SJCRH30 (cell line): ENCODE data around the gene PCBP3. TPM values are rescaled to one million over a fixed set of nuclear protein-coding genes. Genes with fewer than 3 reads are reported as not detected.
"Not testable (repeated sequence)": the region's sequence is repeated elsewhere in the genome, so short reads cannot be mapped to it uniquely, and the experiment has no call there.

Experiments
- DNase-seq, 2 experiments: peaks; one replicate each; pipeline ENCODE4 v3.0.0-alpha.2; 2015 to 2020
- H3K27ac ChIP-seq: fragments of 250-450 bp; sonication (Bioruptor Pico); 2 replicates; pipeline ENCODE4 v1.5.1; 2020; ENCODE audit warnings: mild to moderate bottlenecking, moderate library complexity
- H3K27me3 ChIP-seq: fragments of 250-450 bp; sonication (Bioruptor Pico); 2 replicates; pipeline ENCODE4 v1.5.1; 2020; ENCODE audit warnings: mild to moderate bottlenecking, moderate library complexity
- H3K36me3 ChIP-seq: fragments of 250-450 bp; sonication (Bioruptor Pico); 2 replicates; pipeline ENCODE4 v1.5.1; 2020; ENCODE audit warnings: mild to moderate bottlenecking, moderate library complexity
- H3K4me1 ChIP-seq: fragments of 250-450 bp; sonication (Bioruptor Pico); 2 replicates; pipeline ENCODE4 v1.5.1; 2020; ENCODE audit warnings: mild to moderate bottlenecking, moderate library complexity
- H3K4me3 ChIP-seq: fragments of 250-450 bp; sonication (Bioruptor Pico); 2 replicates; pipeline ENCODE4 v1.5.1; 2020; ENCODE audit warnings: mild to moderate bottlenecking, moderate library complexity
- H3K9me3 ChIP-seq: fragments of 250-450 bp; sonication (Bioruptor Pico); replicated peaks from 2 replicates; pipeline ENCODE4 v1.5.1; 2020; ENCODE audit warnings: mild to moderate bottlenecking, moderate library complexity
- total RNA-seq: library from RNA; depleted of rRNA; stranded (reverse); fragments of >200 nt; shearing (Covaris generic); gene quantifications from 2 replicates; pipeline ENCODE4 v1.2.3, GENCODE V29; 2014

Gene PCBP3
- total RNA-seq, 1 experiment from 2014 or later = not detected

- Histone ChIP-seq H3K4me3 (no peak overlapping the region), H3K27ac (no peak overlapping the region), H3K27me3 (no peaks in the 10 kb centered on the region), H3K36me3 (no peaks in the 10 kb centered on the region), H3K9me3 (no peaks in the 10 kb centered on the region), H3K4me1 (peaks cover 50% of the 10 kb centered on the region)
- DNase-seq = no peak
These were observed 248.0 kb downstream of the PCBP3 start for GRCh38 chr21:45891388-45892155.

GRCh38 chr21:45892156-45892915 is 248.8 kb downstream of the PCBP3 start:
- Histone ChIP-seq H3K36me3 (no peaks in the 10 kb centered on the region), H3K4me1 (peaks cover 42% of the 10 kb centered on the region), H3K27ac (no peak overlapping the region), H3K9me3 (no peaks in the 10 kb centered on the region), H3K4me3 (no peak overlapping the region), H3K27me3 (no peaks in the 10 kb centered on the region)
- no peak for DNase-seq

GRCh38 chr21:45892916-45893739 is 249.6 kb downstream of the PCBP3 start:
- no peak overlapping the region for H3K27ac ChIP-seq
- DNase-seq = no peak
- H3K9me3 ChIP-seq = no peaks in the 10 kb centered on the region
- H3K4me3 ChIP-seq = no peak overlapping the region
- no peaks in the 10 kb centered on the region for H3K36me3 ChIP-seq
- no peaks in the 10 kb centered on the region for H3K27me3 ChIP-seq
- peaks cover 36% of the 10 kb centered on the region for H3K4me1 ChIP-seq

GRCh38 chr21:45893740-45894449 is 250.4 kb downstream of the PCBP3 start:
- Histone ChIP-seq H3K4me1 (peaks cover 28% of the 10 kb centered on the region), H3K27me3 (no peaks in the 10 kb centered on the region), H3K27ac (no peak overlapping the region)

GRCh38 chr21:45894450-45894825 is 250.9 kb downstream of the PCBP3 start:
- Histone ChIP-seq H3K27me3 (no peaks in the 10 kb centered on the region), H3K27ac (no peak overlapping the region), H3K4me1 (peaks cover 23% of the 10 kb centered on the region), H3K36me3 (no peaks in the 10 kb centered on the region), H3K9me3 (no peaks in the 10 kb centered on the region), H3K4me3 (no peak overlapping the region)
- no peak for DNase-seq

More at GRCh38 chr21:45893740-45894449, 250.4 kb downstream of the PCBP3 start:
- no peaks in the 10 kb centered on the region for H3K9me3 ChIP-seq
- no peak for DNase-seq
- H3K36me3 ChIP-seq = no peaks in the 10 kb centered on the region
- H3K4me3 ChIP-seq = no peak overlapping the region

GRCh38 chr21:45894906-45895777 is 251.6 kb downstream of the PCBP3 start:
- no peak overlapping the region for H3K4me3 ChIP-seq
- H3K4me1 ChIP-seq = peaks cover 16% of the 10 kb centered on the region
- H3K27ac ChIP-seq = no peak overlapping the region
- no peak for DNase-seq
- H3K36me3 ChIP-seq = no peaks in the 10 kb centered on the region
- H3K27me3 ChIP-seq = no peaks in the 10 kb centered on the region
- H3K9me3 ChIP-seq = no peaks in the 10 kb centered on the region

- Histone ChIP-seq H3K4me3 (no peak overlapping the region), H3K27me3 (no peaks in the 10 kb centered on the region), H3K9me3 (no peaks in the 10 kb centered on the region), H3K27ac (no peak overlapping the region), H3K4me1 (peaks cover 15% of the 10 kb centered on the region; the same call in 1 of the 2 replicates), H3K36me3 (no peaks in the 10 kb centered on the region)
- DNase-seq = no peak
These were observed 252.3 kb downstream of the PCBP3 start for GRCh38 chr21:45895778-45896370.

- H3K27ac ChIP-seq, H3K9me3 ChIP-seq, H3K4me3 ChIP-seq, DNase-seq, H3K36me3 ChIP-seq, H3K27me3 ChIP-seq: not testable (repeated sequence)
- peaks cover 15% of the 10 kb centered on the region; the same call in 1 of the 2 replicates for H3K4me1 ChIP-seq
These were observed 252.9 kb downstream of the PCBP3 start for GRCh38 chr21:45896431-45896830.

GRCh38 chr21:45897191-45898027 is 253.9 kb downstream of the PCBP3 start:
- H3K27me3 ChIP-seq = no peaks in the 10 kb centered on the region

GRCh38 chr21:45898028-45898350 is 254.5 kb downstream of the PCBP3 start:
- no peak for DNase-seq
- Histone ChIP-seq H3K4me1 (peaks cover 5% of the 10 kb centered on the region; the same call in 1 of the 2 replicates), H3K27me3 (no peaks in the 10 kb centered on the region), H3K4me3 (no peak overlapping the region), H3K27ac (no peak overlapping the region), H3K36me3 (no peaks in the 10 kb centered on the region), H3K9me3 (no peaks in the 10 kb centered on the region)

More at GRCh38 chr21:45897191-45898027, 253.9 kb downstream of the PCBP3 start:
- Histone ChIP-seq H3K4me1 (peaks cover 11% of the 10 kb centered on the region; the same call in 1 of the 2 replicates), H3K9me3 (no peaks in the 10 kb centered on the region), H3K27ac (no peak overlapping the region), H3K36me3 (no peaks in the 10 kb centered on the region), H3K4me3 (no peak overlapping the region)
- no peak for DNase-seq

- H3K4me3 ChIP-seq = no peak overlapping the region
- H3K9me3 ChIP-seq = no peaks in the 10 kb centered on the region
- no peak for DNase-seq
- H3K27ac ChIP-seq = no peak overlapping the region
- H3K27me3 ChIP-seq = no peaks in the 10 kb centered on the region; the same call in 1 of the 2 replicates
- peaks cover 5% of the 10 kb centered on the region; the same call in 1 of the 2 replicates for H3K4me1 ChIP-seq
- no peaks in the 10 kb centered on the region for H3K36me3 ChIP-seq
These were observed 255.3 kb downstream of the PCBP3 start for GRCh38 chr21:45898781-45899180.

GRCh38 chr21:45899317-45900033 is 255.9 kb downstream of the PCBP3 start:
- no peak overlapping the region for H3K27ac ChIP-seq
- no peaks in the 10 kb centered on the region for H3K36me3 ChIP-seq
- H3K4me3 ChIP-seq = no peak overlapping the region
- no peaks in the 10 kb centered on the region for H3K9me3 ChIP-seq
- 0 out of 2 replicates have a peak, but pooled peaks cover 1% of the 10 kb centered on the region for H3K4me1 ChIP-seq
- no peaks in the 10 kb centered on the region; the same call in 1 of the 2 replicates for H3K27me3 ChIP-seq
- DNase-seq = no peak
